ENCODE data around the gene AKR1C1. TPM values are rescaled to one million over a fixed set of nuclear protein-coding genes. Genes with fewer than 3 reads are reported as not detected.

Gene AKR1C1
- total RNA-seq, 4 donors from 2014 or later, result 193 to 430 (median 270) TPM

DNA sequence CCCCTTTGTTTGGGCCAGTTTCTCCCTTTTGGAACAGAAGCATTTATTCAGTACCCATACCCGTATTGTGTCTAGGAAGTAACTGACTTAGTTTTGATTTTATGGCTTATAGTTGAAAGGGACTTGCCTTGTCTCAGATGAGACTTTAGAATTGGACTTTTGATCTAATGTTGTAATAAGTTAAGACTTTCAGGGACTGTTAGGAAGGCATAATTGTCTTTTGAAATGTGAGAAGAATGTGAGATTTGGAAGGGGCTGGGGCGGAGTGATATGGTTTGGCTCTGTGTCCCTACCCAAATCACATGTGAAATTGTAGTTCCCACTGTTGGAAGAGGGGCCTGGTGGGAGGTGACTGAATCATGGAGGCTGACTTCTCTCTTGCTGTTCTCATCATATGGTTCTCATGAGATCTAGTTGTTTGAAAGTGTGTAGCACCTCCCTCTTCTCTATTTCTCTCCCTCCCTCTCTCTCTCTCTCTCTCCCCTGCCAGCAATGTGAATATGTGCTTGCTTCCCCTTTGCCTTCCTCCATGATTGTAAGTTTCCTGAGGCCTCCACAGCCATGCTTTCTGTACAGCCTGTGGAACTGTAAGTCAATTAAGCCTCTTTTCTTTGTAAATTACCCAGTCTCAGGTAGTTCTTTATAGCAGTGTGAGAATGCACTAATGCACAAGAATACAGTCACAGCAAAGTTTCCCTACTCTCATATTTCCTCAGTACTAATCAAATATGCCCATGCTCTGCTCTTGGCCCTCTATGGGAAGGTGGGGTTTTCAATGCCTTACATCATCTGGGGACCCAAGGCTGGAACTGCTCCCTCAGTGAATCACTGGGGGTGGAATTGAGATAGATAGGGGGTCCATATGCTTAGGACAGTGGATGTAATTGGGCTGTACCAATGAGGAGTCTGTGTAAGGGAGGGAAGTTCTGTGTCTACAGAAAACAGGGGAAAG lies 17.2 kb upstream of the AKR1C1 start:
- no peak for TF ChIP-seq CTCF (IDR thresholded peaks at IDR 0.05; ENCODE audit: low read depth)

DNA sequence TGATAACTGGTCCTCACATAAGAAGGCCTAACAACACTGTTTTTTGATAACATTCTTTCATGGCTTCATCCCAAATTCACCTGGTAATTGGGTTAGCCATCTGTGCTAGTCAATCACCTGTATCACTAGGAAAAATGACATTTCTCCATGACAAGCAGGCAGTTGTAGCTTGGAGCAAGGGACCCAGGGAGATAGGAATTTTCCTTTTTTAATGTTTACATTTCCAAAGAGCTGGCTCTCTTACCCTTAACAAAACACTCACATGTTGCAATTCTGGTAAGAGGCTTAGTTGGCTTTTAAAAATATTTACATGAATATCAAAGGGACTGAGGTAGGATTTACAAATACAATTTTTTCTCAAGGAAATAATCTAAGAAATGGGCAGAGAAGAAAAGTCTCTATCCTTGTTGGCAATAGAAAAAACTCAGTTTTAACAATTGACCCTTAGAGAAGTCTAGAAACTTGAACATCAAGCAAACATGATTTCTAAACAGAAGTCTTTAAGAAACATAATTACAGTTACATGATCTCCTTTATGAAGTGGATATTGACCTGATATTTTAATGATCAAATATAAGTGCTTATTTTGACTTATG lies 16.1 kb upstream of the AKR1C1 start:
- no peak for TF ChIP-seq CTCF (IDR thresholded peaks at IDR 0.05; ENCODE audit: low read depth)

DNA sequence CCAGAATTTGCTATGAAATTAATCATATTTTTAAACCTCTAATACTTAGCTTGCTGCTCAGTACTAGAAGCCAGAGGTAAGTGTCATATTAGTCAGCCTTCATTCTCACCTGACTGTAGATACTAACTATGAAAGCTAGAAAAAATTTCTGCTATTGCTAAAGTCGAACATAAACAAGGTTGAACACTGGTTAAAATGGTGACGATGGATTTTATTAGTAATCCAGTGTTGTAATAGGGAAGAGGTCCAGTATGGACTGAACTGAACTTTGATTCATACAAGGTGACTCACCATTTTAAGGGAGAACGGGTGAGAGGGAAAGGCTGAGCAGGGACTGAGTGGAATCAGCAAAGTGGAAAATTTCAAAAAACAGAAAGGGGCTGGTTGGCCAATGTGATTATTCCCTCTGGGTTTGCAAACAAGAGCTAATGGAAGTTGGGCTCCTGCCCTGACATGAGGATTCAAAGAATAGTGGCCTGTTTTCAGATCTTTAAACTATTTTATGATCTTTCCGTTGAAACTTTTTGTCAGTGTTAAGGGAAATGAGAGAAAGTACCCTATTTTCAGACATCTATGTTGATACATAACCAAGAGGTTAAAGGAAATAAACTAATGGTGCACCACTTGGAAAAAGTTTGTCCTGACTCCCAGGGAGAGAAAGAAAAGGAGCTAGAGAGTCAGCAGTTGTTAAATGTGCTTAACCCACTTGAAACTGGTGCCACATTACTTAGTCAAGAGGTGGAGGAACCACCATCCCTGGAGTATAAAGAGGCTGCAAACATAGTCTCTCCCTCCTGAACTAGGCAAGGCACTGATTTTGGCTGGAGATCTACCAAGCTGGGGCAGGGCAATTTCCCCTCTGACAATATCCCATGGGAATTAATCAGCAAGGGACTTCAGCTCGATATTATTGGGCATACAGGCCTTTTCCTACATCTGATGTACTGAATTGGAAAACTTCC lies 15.3 kb upstream of the AKR1C1 start:
- no peak for TF ChIP-seq CTCF (IDR thresholded peaks at IDR 0.05; ENCODE audit: low read depth)

DNA sequence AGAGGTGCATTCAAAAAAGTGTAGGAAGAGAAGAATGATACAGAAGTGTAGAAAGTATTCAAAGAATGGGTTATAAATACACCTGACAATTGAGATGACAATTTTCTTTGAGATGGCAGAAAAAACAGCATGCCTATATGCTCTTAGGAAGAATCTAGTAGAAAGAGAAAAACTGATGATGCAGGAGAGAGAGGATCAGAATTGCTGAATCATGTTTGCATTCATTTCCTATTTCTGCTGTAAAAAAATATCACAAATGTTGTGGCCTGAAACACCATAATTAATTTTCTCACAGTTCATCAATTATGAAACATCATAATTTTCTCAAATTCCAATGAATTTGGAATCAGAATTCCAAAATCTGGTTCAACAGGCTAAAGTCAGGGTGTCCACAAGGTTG lies 9.8 kb upstream of the AKR1C1 start:
- no peak for TF ChIP-seq CTCF (IDR thresholded peaks at IDR 0.05; ENCODE audit: low read depth)

GRCh38 chr10:4977025-4977424 lies 13.8 kb downstream of the AKR1C1 start:
- TF ChIP-seq CTCF (IDR thresholded peaks at IDR 0.05; ENCODE audit: low read depth), result no peak

GRCh38 chr10:4978870-4979269 lies 15.7 kb downstream of the AKR1C1 start:
- TF ChIP-seq CTCF (IDR thresholded peaks at IDR 0.05; ENCODE audit: low read depth), result no peak
